ENCODE results near the gene PDK4.

- TF ChIP-seq POU2F2 (IDR thresholded peaks at IDR 0.05; ENCODE audit: borderline replicate concordance, low read depth, low read length) (no peak), CTCF (IDR thresholded peaks at IDR 0.05 in 2 of 3, conservative IDR thresholded peaks at IDR 0.05 in 1 of 3; ENCODE audit: control insufficient read depth in 2 of 3, extremely low read depth in 1 of 3, insufficient read depth in 1 of 3, low read depth in 3 of 3, low read length in 3 of 3) (no peak), CREB1 (IDR thresholded peaks at IDR 0.05; ENCODE audit: low read depth) (no peak), HDAC2 (IDR thresholded peaks at IDR 0.05) (no peak), RUNX3 (IDR thresholded peaks at IDR 0.05; ENCODE audit: low read length) (no peak), POLR2AphosphoS5 (IDR thresholded peaks at IDR 0.05; ENCODE audit: low read length) (no peak), SIN3A (IDR thresholded peaks at IDR 0.05; ENCODE audit: low read depth, low read length) (no peak), PAX8 (IDR thresholded peaks at IDR 0.05) (no peak), PRDM15 (CRISPR knock-in tag; IDR thresholded peaks at IDR 0.05) (no peak), SIX5 (IDR thresholded peaks at IDR 0.05; ENCODE audit: low read depth, low read length, severe bottlenecking) (no peak)
Observed at GRCh38 chr7:95594185-95594584, 2.1 kb downstream of the PDK4 start.

All from GM12878 (cell line).